OCI-LY7 (cell line): ENCODE results near the gene OVCA2.

Experiments used
- EZH2phosphoT487 ChIP-seq: fragments of 200-600 bp; sonication (generic); IDR thresholded peaks from 2 replicates; pipeline ENCODE4 v1.6.1; 2018; ENCODE audit warnings: low read depth, borderline replicate concordance, mild to moderate bottlenecking, mixed run types, antibody characterized with exemption, low read length, moderate library complexity, mixed read lengths
- TF ChIP-seq, protein P1 (sequence below): fragments of 200-600 bp; sonication (generic); conservative IDR thresholded peaks from 2 replicates; pipeline ENCODE4 v1.5.1; 2014; ENCODE audit warnings: mild to moderate bottlenecking, antibody characterized with exemption, low read length, moderate library complexity, mixed read lengths

DNA sequence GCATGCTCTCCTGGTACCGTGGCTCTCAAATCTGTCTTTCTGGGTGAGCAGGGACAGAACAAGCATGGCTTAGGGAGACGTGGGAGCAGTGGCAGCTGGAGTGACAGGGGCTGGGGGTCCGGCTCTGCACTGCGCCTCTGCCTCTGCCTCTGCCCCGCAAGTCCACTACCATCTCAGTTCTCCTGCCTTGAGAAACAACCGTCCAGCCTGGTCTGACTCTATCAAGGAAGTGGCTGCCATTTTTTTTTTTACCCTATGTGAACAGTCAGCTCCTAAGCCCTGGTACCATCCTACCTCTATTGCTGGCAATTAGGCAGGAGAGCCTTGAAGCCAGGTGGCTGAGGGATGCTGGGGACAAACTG lies 29.2 kb downstream of the OVCA2 start:
- TF ChIP-seq, protein P1, sequence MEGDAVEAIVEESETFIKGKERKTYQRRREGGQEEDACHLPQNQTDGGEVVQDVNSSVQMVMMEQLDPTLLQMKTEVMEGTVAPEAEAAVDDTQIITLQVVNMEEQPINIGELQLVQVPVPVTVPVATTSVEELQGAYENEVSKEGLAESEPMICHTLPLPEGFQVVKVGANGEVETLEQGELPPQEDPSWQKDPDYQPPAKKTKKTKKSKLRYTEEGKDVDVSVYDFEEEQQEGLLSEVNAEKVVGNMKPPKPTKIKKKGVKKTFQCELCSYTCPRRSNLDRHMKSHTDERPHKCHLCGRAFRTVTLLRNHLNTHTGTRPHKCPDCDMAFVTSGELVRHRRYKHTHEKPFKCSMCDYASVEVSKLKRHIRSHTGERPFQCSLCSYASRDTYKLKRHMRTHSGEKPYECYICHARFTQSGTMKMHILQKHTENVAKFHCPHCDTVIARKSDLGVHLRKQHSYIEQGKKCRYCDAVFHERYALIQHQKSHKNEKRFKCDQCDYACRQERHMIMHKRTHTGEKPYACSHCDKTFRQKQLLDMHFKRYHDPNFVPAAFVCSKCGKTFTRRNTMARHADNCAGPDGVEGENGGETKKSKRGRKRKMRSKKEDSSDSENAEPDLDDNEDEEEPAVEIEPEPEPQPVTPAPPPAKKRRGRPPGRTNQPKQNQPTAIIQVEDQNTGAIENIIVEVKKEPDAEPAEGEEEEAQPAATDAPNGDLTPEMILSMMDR: no peak
- no peak for TF ChIP-seq EZH2phosphoT487
